ENCODE measurements around the gene PDXK.

PDXK gene

GRCh38 chr21:43808832-43809251, 89.9 kb downstream of the PDXK start:
- no peak for DNase-seq

- no peak for DNase-seq
Measured at GRCh38 chr21:43809346-43809799, 90.4 kb downstream of the PDXK start.

- no peak for DNase-seq
Measured at GRCh38 chr21:43809853-43810504, 91.0 kb downstream of the PDXK start.

- DNase-seq = no peak
Measured at GRCh38 chr21:43810505-43811261, 91.8 kb downstream of the PDXK start.

GRCh38 chr21:43811262-43812105, 92.6 kb downstream of the PDXK start:
- no peak for DNase-seq
